GM12891 (cell line): ENCODE data around the gene LGR5.

Experiments
- DNase-seq: peaks from one replicate; pipeline ENCODE4 v3.0.0; 2011; ENCODE audit warnings: low spot score; ENCODE audit not compliant: insufficient read length
- FAIRE-seq: peaks from 2 replicates; lab custom pipeline; 2011; peaks lifted over from hg19 to GRCh38; lab: Jason Lieb, UNC
- PAX5 ChIP-seq: IDR thresholded peaks from 2 replicates; pipeline ENCODE4 v1.6.1; 2011; ENCODE audit warnings: low read length, moderate library complexity, mild to moderate bottlenecking; ENCODE audit not compliant: insufficient read depth, severe bottlenecking
- POLR2A ChIP-seq: IDR thresholded peaks from 2 replicates; pipeline ENCODE4 v1.6.1; 2011; ENCODE audit warnings: low read depth, low read length, control low read depth
- POLR2AphosphoS5 ChIP-seq: IDR thresholded peaks from 2 replicates; pipeline ENCODE4 v1.6.1; 2011; ENCODE audit warnings: low read depth, low read length, control low read depth
- POU2F2 ChIP-seq: IDR thresholded peaks from 2 replicates; pipeline ENCODE4 v1.6.1; 2011; ENCODE audit warnings: low read depth, mild to moderate bottlenecking, control low read depth, low read length, moderate library complexity
- SPI1 ChIP-seq: IDR thresholded peaks from 2 replicates; pipeline ENCODE4 v1.6.1; 2011; ENCODE audit warnings: low read depth, low read length, control low read depth
- TAF1 ChIP-seq: IDR thresholded peaks from 2 replicates; pipeline ENCODE4 v1.6.1; 2011; ENCODE audit warnings: low read depth, low read length, control low read depth

LGR5 gene

DNA sequence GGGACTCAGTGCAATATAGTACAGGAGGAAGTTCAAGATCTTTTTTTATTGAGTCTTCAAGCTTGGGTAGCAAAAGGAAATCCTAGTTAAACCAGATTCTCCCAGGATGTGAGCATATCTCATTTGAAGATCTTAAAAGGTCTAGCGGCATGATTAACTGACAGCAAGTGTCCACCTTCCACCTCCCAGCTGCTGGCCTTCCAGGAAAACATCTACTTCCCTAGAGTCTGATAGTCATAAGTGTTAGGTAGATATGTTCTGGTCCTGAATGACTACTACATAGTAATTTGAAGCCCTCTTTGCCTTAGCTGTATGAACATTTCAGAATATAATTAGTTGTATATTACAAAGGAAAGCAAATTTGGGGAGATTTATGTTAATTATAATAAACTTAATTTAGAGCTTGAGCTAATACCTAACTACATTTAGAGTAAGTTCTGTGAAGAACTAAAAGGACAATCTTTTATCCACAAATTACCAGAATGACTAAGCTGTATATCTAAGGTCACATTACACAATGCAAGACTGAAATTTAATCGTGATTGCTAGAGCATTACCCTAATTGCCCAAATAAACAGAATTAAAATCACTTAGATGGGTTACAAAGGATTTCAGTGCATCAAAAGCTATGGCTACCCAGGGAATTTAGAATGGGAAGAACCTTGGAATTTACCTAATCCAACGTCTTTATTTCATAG, 9.9 kb downstream of the LGR5 start:
- TF ChIP-seq PAX5 = no peak
- no peak for TF ChIP-seq POLR2A
- no peak for TF ChIP-seq TAF1
- TF ChIP-seq POLR2AphosphoS5 = no peak
- TF ChIP-seq SPI1 = no peak
- no peak for TF ChIP-seq POU2F2
- DNase-seq = no peak
- FAIRE-seq = no peak

DNA sequence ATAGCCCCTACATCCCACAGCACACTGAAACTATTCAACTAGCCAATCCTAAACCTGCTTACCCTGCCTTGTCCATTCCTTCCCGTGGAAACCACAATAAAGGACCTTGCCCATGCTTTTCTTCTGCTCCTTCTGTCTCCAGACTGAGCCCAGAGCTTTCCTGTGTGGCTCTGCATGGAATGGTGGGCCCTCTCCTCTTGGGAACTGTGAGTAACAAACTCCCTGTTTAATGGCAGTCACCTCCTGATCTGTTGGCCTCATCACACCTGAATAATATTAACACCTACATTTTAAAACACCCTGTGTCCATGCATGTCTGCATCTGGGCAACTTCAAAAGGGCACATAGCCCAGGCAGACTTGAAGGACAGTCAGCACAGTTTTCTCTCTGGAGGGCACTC, 12.4 kb downstream of the LGR5 start:
- DNase-seq = no peak
- no peak for FAIRE-seq
- TF ChIP-seq POLR2A = no peak
- no peak for TF ChIP-seq SPI1

DNA sequence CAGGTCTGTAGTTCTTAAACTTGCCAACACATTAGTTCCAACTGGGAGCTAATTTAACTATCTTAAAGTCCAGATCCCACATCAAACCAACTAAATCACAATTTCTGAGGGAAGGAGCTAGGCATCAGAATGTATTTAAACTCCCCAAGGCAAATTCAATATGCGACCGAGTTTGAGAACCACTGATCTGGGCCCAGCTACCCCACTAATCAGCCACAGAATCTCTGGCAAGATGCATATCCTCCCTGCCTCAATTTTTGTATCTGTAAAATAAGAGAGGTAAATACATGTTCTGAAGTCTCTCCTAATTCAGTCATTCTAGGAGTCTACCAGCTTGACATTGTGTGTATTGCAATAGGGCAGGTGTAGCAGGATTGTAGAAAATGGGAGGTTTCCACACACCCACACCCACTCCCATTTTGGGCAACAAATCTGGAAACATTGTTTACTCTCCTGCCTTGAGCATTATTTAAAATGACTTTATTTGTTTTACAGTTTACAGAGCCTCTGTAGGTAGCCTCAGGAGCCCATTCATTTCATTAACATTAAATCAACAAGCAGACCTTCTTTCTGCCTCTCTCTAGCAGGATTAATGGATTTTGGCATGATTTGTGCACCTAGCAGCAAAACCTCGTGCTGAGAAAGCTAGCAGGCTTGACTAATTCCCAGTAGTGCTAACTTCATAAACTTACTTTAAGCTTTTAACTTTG, 15.6 kb downstream of the LGR5 start:
- DNase-seq (no peak), FAIRE-seq (no peak)
- TF ChIP-seq SPI1 (no peak), POLR2A (no peak), TAF1 (no peak), POLR2AphosphoS5 (no peak), PAX5 (no peak), POU2F2 (no peak)

DNA sequence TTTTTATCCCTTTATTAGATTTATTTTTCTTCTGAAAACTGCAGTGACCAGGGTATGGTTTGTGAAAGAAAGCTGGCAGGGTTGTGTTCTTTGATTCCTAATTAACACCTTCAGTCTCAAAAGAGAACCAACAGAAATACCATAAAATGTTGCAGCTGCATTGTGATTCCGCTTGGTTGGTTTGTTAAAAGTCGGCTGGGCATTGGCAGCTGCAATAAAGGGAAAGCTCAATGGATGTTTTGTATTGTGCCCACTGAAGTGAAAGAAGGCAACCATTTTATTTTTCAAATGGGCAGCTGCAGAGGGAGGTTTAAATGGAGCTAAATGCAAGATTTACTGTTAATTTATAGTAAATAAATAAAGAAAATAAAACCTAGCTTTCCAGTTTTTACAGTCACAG, 16.7 kb downstream of the LGR5 start:
- TF ChIP-seq TAF1 = no peak
- no peak for TF ChIP-seq SPI1
- no peak for TF ChIP-seq POLR2AphosphoS5
- TF ChIP-seq POU2F2 = no peak
- TF ChIP-seq POLR2A = no peak
- TF ChIP-seq PAX5 = no peak
- no peak for FAIRE-seq
- no peak for DNase-seq

DNA sequence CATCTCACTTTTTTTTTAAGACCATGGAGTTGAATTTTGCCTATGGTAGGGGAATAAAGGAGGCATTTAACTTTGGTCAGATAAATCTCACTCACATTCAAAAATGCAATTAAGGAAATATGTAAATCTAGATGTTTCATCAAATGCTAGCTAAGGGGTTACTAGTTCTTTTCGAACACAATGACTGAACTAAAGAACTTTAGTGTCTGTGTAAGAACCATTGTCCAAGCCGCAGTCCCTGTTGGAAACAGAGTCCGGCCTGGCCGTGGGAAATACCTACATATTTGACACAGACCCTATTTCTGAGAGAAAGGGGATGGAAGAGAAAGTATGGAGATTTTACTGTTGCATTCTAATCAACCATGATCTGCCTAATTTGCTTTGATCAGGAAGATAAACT, 17.4 kb downstream of the LGR5 start:
- no peak for DNase-seq
- TF ChIP-seq SPI1 = no peak
- no peak for TF ChIP-seq TAF1
- no peak for TF ChIP-seq POLR2A
- TF ChIP-seq POU2F2 = no peak
- no peak for TF ChIP-seq POLR2AphosphoS5
- no peak for TF ChIP-seq PAX5
- no peak for FAIRE-seq

DNA sequence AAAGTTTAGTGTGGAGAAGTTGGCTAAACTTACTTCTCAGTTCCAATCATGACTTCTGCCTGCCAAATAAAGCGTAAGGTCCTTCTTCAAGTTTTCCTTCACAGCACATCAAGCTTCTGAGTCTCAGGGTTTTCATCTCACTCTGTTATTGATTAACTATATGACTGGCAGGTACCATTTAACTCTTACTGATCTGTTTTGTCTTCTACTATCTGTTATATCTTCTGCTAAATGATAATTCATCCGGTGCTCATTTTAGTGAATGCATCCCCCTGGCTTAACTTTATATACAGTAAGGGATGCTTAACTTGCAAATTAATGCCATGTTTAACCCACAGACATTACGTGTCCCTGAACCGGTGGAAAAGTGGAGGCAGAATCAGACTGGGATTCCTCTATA, 20.7 kb downstream of the LGR5 start:
- DNase-seq = no peak
- no peak for FAIRE-seq
- TF ChIP-seq SPI1 = no peak
- TF ChIP-seq PAX5 = no peak
- no peak for TF ChIP-seq POLR2AphosphoS5
- no peak for TF ChIP-seq POU2F2
- TF ChIP-seq TAF1 = no peak

DNA sequence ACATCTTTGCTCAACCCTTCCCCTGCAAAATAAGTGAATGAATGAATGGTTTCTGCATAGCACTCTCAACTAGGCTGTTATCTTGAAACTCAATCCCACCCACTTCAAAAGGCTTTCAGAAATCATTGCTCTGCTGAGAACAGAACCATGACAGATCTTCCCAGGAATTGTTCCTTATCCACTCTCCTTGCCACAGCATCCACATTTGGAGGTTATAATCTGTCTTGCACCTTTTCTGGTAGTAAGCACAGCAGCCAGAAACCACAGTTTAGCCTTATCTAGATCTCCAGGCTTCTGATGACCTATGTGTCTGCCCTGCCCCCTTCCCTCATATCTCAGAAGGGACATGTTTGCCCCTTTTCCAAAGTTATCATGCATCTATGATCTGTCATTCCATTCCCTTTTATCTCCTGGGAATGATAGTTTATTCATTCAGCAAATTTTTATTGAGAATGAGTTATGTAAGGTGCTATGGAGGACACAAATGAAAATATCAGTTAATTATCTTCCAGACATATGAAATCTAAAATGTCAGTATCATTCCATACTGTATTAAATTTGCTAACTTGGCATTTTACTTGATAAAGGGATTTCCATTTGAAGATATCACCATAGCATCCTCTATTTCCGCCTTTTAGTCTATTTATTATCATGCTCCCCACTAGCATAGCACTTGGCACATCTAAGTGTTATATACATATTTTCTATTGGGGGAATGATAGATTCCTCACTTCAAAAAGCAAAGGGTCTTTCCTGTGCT, 21.4 kb downstream of the LGR5 start:
- FAIRE-seq = no peak
- DNase-seq = no peak
- TF ChIP-seq PAX5 (no peak), POU2F2 (no peak), TAF1 (no peak)

DNA sequence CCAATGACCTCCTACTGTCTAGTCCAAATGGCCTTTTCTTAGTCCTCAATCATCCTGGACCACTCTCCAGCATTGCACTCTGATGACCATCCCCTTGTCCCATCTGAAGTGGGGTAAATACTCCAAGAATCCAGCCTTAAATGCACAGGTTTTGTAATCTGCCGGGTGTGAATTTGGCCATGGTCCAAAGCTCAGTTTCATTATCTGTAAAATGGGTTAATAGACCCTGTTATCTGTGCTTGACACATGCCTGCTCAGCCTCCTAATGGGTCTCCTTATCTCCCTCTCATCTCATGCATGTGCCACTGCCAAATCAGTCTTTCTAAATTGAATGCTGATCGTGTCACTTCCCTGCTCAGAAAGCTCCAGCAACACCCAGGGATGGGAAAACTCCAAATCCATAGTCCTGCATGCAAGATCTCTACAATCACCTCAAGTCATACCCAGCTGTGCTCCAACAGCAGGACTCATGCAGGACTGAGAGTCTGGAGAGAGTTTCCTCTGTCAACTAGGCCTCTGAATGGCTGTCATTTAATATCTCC, 22.3 kb downstream of the LGR5 start:
- FAIRE-seq = no peak
- TF ChIP-seq POU2F2 (no peak), PAX5 (no peak), TAF1 (no peak), POLR2A (no peak), POLR2AphosphoS5 (no peak), SPI1 (no peak)
- no peak for DNase-seq

DNA sequence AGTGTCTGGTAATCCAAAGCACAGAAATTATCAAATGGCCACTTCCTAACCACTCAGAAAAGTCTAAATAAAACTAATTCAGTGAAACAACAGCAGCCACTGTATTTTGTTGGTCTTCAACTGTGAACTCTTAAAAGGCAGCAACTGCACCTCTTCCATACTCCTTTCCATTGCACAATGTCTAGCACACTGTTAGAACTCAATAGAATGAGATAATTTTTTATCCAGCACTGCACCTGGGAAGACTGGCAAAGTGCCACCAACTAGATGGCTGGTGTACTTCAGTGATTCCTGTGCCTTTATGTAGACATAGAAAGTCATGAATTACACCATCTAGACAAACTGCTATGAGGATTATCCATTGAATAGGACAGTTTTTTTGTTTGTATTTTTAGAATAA, 26.2 kb downstream of the LGR5 start:
- DNase-seq = no peak
- no peak for TF ChIP-seq POU2F2
- TF ChIP-seq POLR2A = no peak
- no peak for TF ChIP-seq TAF1
- TF ChIP-seq POLR2AphosphoS5 = no peak
- no peak for FAIRE-seq

DNA sequence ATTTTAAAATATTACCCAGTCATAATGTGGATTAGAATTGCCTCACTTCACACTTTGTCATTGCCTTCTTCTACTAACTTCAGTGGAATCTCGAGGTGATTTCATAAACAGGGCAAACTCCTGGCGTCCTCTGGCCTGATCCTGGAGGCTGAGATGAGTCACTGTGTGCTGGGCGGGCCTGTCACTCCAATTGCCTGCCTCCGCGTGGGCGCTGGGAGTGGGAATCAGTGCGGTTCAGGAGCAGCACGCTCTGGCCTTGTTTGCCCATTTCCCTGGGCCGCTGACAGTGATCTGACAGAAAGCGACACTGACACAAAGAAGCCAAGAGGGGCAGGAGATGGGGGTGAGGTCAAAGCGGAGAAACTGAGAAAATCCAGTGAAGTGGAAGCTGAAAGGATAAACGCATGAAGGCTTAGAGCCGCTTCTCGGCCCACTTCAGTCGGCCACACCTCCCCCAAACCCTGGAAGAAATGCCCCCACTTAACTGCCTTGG, 29.7 kb downstream of the LGR5 start:
- no peak for FAIRE-seq
- TF ChIP-seq TAF1 (no peak), POLR2AphosphoS5 (no peak), SPI1 (no peak), POLR2A (no peak), POU2F2 (no peak), PAX5 (no peak)

More for the DNA sequence above, 29.7 kb downstream of the LGR5 start:
- no peak for DNase-seq
